Measurements from ENCODE around the gene PTTG2. TPM values are rescaled to one million over a fixed set of nuclear protein-coding genes. Genes with fewer than 3 reads are reported as not detected.
"Not testable (repeated sequence)": the region's sequence is repeated elsewhere in the genome, so short reads cannot be mapped to it uniquely, and the experiment has no call there.

PTTG2 gene
- total RNA-seq (2.0 TPM), polyA plus RNA-seq (not detected)

DNA sequence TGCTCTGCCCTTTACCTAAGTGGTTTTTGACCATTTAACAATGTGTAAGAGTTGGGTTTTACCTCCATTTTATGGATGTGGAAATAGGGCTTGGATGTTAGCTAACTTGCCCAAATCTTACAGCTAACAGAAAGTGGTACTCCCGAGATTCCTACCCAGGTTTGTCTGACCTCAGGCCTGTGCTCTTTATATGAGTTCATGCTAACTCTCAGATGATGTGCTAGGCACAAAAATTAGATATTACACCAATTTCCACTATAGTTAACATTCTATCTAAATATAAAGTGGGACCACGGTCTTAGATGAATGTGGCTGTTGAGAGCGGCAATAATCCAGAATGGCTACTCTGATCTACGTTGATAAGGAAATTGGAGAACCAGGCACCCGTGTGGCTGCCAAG, at the start of gene PTTG2:
Gene PTTG2, plus strand, starts transcription at position 301 of the 400 bp plus-strand sequence. Its CDS starts 37 bp downstream, at position 338.
- H3K4me3 ChIP-seq (ENCODE audit: low read depth, low read length): no peak within 1 kb of the TSS
- peaks cover 11% of the 10 kb centered on the region for H3K36me3 Mint-ChIP-seq
- H3K9me3 ChIP-seq (ENCODE audit: control insufficient read depth in 2 of 2, low read length in 2 of 2): no peaks in the 10 kb centered on the region
- H3K36me3 ChIP-seq (ENCODE audit: control insufficient read depth, insufficient read depth, low read length): no peaks in the 10 kb centered on the region
- peaks cover 3% of the 10 kb centered on the region for H3K4me1 ChIP-seq (ENCODE audit: control insufficient read depth, insufficient read depth, low read length, poor library complexity, severe bottlenecking)
- ATAC-seq (ENCODE audit: low read depth in 2 of 2) (no peak), DNase-seq (no peak)
- no peak within 1 kb of the TSS for H3K4me3 Mint-ChIP-seq
- no peaks in the 10 kb centered on the region for H3K27me3 ChIP-seq (ENCODE audit: control insufficient read depth, insufficient read depth, low read length)
- H3K4me1 Mint-ChIP-seq: peaks cover 3 to 14% (median 9%) of the 10 kb centered on the region in 4 donors
- H3K27ac Mint-ChIP-seq: no peak within 1 kb of the TSS
- H3K27ac ChIP-seq (ENCODE audit: insufficient read depth, low read length, poor library complexity, severe bottlenecking): no peak within 1 kb of the TSS
- H3K27me3 Mint-ChIP-seq: no peaks in the 10 kb centered on the region
- peaks cover 0 to 2% (median 0%) of the 10 kb centered on the region in 7 donors for H3K9me3 Mint-ChIP-seq

DNA sequence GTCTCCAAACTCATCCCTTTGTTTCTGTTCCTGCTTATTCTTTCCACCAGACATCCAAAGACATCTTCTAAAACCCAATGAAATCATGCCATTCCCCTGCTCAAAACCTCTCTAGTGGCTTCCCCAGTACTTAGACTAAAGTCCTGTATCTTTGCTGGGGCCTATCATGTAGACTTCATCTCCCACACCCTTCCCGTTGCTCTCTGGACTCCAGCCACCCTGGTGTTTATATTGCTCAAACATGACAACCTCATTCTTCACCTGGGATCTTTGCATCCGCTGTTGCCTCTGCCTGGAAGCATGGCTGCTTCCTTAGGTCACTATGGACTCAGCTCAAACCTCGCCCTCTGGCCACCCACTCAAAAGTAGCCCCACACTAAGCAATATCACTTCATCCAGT, 45.7 kb upstream of the PTTG2 start:
- H3K4me3 ChIP-seq (ENCODE audit: low read depth, low read length): no peak overlapping the region
- H3K27ac Mint-ChIP-seq: no peak overlapping the region
- peaks cover 16% of the 10 kb centered on the region for H3K36me3 Mint-ChIP-seq
- H3K9me3 ChIP-seq (ENCODE audit: control insufficient read depth in 2 of 2, low read length in 2 of 2): no peaks in the 10 kb centered on the region
- H3K4me3 Mint-ChIP-seq: no peak overlapping the region
- no peaks in the 10 kb centered on the region for H3K27me3 ChIP-seq (ENCODE audit: control insufficient read depth, insufficient read depth, low read length)
- DNase-seq: no peak
- no peaks in the 10 kb centered on the region for H3K27me3 Mint-ChIP-seq
- no peak for ATAC-seq (ENCODE audit: low read depth in 2 of 2)
- H3K27ac ChIP-seq (ENCODE audit: insufficient read depth, low read length, poor library complexity, severe bottlenecking): no peak overlapping the region
- H3K36me3 ChIP-seq (ENCODE audit: control insufficient read depth, insufficient read depth, low read length): peaks cover 8% of the 10 kb centered on the region
- no peaks in the 10 kb centered on the region for H3K4me1 ChIP-seq (ENCODE audit: control insufficient read depth, insufficient read depth, low read length, poor library complexity, severe bottlenecking)
- H3K4me1 Mint-ChIP-seq: peaks cover 4 to 29% (median 14%) of the 10 kb centered on the region in 4 donors
- H3K9me3 Mint-ChIP-seq: no peaks in the 10 kb centered on the region

DNA sequence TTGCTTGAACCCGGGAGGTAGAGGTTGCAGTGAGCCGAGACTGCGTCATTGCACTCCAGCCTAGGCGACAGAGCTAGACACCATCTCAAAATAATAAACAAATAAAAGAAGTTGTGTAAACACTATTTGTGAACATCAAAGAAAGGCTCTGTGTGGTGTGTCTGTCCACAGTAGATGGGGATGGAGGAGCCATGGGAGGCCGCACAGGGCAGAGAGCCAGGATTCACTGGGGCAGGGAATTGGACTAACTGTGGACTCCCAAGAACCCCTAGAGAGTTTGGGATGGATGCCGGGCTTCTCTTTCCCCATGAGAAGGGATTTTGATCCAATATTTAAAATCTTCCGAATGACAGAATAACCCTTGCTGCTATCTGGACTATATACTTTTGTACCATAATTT, 42.8 kb upstream of the PTTG2 start:
- H3K4me1 ChIP-seq (ENCODE audit: control insufficient read depth, insufficient read depth, low read length, poor library complexity, severe bottlenecking): no peaks in the 10 kb centered on the region
- H3K4me3 ChIP-seq (ENCODE audit: low read depth, low read length): no peak overlapping the region
- Mint-ChIP-seq H3K36me3 (peaks cover 27% of the 10 kb centered on the region), H3K4me1 (peaks cover 11 to 34% (median 20%) of the 10 kb centered on the region in 4 donors), H3K27ac (peak overlapping the region in 1 of 3 donors; percentile 16), H3K27me3 (no peaks in the 10 kb centered on the region), H3K4me3 (no peak overlapping the region), H3K9me3 (no peaks in the 10 kb centered on the region)
- H3K27me3 ChIP-seq (ENCODE audit: control insufficient read depth, insufficient read depth, low read length): no peaks in the 10 kb centered on the region
- peaks cover 8% of the 10 kb centered on the region for H3K36me3 ChIP-seq (ENCODE audit: control insufficient read depth, insufficient read depth, low read length)
- DNase-seq: no peak
- H3K27ac ChIP-seq (ENCODE audit: insufficient read depth, low read length, poor library complexity, severe bottlenecking): no peak overlapping the region
- ATAC-seq (ENCODE audit: low read depth in 2 of 2): no peak
- H3K9me3 ChIP-seq (ENCODE audit: control insufficient read depth in 2 of 2, low read length in 2 of 2): no peaks in the 10 kb centered on the region

DNA sequence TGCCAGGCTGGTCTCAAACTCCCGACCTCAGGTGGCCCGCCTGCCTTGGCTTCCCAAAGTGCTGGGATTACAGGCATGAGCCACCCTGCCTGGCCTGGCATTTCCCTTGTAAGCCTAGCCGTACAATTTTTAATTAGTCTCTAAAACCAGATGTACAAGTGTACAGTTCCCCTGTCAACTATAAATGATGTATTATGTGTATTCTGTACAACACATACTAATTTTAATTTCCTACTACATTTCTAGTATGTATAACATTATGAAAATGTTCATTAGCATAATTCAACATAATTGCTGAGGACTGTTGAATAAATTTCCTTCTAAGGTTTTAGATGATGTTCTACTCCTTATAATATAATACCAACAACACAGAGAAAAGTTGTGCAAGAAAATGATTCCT, 41.5 kb upstream of the PTTG2 start:
- no peak overlapping the region for H3K27ac ChIP-seq (ENCODE audit: insufficient read depth, low read length, poor library complexity, severe bottlenecking)
- Mint-ChIP-seq H3K4me3 (no peak overlapping the region), H3K36me3 (peaks cover 36% of the 10 kb centered on the region), H3K4me1 (peaks cover 11 to 31% (median 18%) of the 10 kb centered on the region in 4 donors), H3K9me3 (no peaks in the 10 kb centered on the region), H3K27me3 (no peaks in the 10 kb centered on the region), H3K27ac (no peak overlapping the region)
- no peaks in the 10 kb centered on the region for H3K4me1 ChIP-seq (ENCODE audit: control insufficient read depth, insufficient read depth, low read length, poor library complexity, severe bottlenecking)
- no peaks in the 10 kb centered on the region for H3K9me3 ChIP-seq (ENCODE audit: control insufficient read depth in 2 of 2, low read length in 2 of 2)
- H3K36me3 ChIP-seq (ENCODE audit: control insufficient read depth, insufficient read depth, low read length): peaks cover 8% of the 10 kb centered on the region
- no peak for DNase-seq
- H3K4me3 ChIP-seq (ENCODE audit: low read depth, low read length): no peak overlapping the region
- no peak for ATAC-seq (ENCODE audit: low read depth in 2 of 2)
- no peaks in the 10 kb centered on the region for H3K27me3 ChIP-seq (ENCODE audit: control insufficient read depth, insufficient read depth, low read length)

DNA sequence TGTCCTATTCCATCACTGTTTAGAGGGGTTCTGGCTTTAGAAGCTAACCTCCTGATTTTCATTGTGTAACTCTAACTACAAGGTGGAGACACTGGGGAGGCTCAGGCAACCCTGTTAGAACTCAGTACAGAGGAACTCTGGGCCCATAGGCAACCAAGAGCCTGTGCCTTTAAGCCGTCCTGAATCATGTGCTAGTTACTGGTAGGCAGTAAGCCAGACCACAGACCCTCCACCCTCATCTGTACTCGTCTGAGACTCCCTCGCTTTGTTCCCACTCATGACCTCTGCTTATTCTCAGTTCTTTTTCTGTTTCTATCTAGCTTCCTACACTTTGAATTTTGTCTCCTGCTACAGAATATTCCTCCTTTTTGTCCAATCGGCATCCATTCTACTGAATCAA, 37.9 kb upstream of the PTTG2 start:
- Histone ChIP-seq H3K4me1 (ENCODE audit: control insufficient read depth, insufficient read depth, low read length, poor library complexity, severe bottlenecking) (no peaks in the 10 kb centered on the region), H3K27me3 (ENCODE audit: control insufficient read depth, insufficient read depth, low read length) (no peaks in the 10 kb centered on the region), H3K4me3 (ENCODE audit: low read depth, low read length) (no peak overlapping the region), H3K27ac (ENCODE audit: insufficient read depth, low read length, poor library complexity, severe bottlenecking) (no peak overlapping the region), H3K9me3 (ENCODE audit: control insufficient read depth in 2 of 2, low read length in 2 of 2) (no peaks in the 10 kb centered on the region), H3K36me3 (ENCODE audit: control insufficient read depth, insufficient read depth, low read length) (peaks cover 6% of the 10 kb centered on the region)
- no peak overlapping the region for H3K4me3 Mint-ChIP-seq
- H3K27ac Mint-ChIP-seq: no peak overlapping the region
- DNase-seq (no peak), ATAC-seq (ENCODE audit: low read depth in 2 of 2) (no peak)
- H3K36me3 Mint-ChIP-seq: peaks cover 38% of the 10 kb centered on the region
- H3K4me1 Mint-ChIP-seq: peaks cover 13 to 28% (median 19%) of the 10 kb centered on the region in 4 donors
- no peaks in the 10 kb centered on the region for H3K27me3 Mint-ChIP-seq
- H3K9me3 Mint-ChIP-seq: peaks cover 0 to 2% (median 0%) of the 10 kb centered on the region in 7 donors

DNA sequence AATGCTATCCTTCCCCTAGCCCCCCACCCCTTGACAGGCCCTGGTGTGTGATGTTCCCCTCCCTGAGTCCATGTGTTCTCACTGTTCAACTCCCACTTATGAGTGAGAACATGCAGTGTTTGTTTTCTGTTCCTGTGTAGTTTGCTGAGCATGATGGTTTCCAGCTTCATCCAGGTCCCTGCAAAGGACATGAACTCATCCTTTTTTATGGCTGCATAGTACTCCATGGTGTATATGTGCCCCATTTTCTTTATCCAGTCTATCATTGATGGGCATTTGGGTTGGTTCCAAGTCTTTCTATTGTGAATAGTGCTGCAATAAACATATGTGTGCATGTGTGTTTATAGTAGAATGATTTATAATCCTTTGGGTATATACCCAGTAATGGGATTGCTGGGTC, 37.1 kb upstream of the PTTG2 start:
- not testable (repeated sequence) for H3K27ac Mint-ChIP-seq; H3K4me3 ChIP-seq (ENCODE audit: low read depth, low read length); H3K4me1 ChIP-seq (ENCODE audit: control insufficient read depth, insufficient read depth, low read length, poor library complexity, severe bottlenecking); H3K9me3 Mint-ChIP-seq; H3K9me3 ChIP-seq (ENCODE audit: control insufficient read depth in 2 of 2, low read length in 2 of 2); H3K27ac ChIP-seq (ENCODE audit: insufficient read depth, low read length, poor library complexity, severe bottlenecking); H3K4me3 Mint-ChIP-seq; H3K27me3 ChIP-seq (ENCODE audit: control insufficient read depth, insufficient read depth, low read length); DNase-seq; H3K36me3 ChIP-seq (ENCODE audit: control insufficient read depth, insufficient read depth, low read length); H3K27me3 Mint-ChIP-seq; ATAC-seq (ENCODE audit: low read depth in 2 of 2)
- peaks cover 16 to 32% (median 22%) of the 10 kb centered on the region in 4 donors for H3K4me1 Mint-ChIP-seq
- peaks cover 38% of the 10 kb centered on the region for H3K36me3 Mint-ChIP-seq

DNA sequence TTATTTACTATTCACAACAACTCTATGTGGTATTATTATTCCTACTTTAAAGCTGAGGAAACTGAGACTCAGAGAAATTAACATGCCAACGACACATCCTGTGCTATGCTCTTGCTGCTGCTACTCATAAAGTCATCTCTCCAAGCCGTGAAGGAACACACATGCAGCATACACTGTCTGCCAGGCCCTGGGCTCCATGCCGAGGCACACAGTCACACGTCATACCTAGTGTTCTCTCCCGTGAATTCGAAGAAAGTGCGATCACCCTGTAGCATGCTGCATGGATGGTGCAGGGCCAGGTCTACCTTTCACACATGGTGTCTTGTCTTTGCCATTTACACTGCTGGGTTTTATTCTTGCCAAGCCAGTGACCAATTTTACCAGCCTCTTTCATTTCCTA, 35.3 kb upstream of the PTTG2 start:
- Mint-ChIP-seq H3K27me3 (no peaks in the 10 kb centered on the region), H3K36me3 (peaks cover 43% of the 10 kb centered on the region), H3K4me1 (peaks cover 31 to 47% (median 40%) of the 10 kb centered on the region in 4 donors), H3K27ac (no peak overlapping the region), H3K9me3 (peaks cover 0 to 2% (median 0%) of the 10 kb centered on the region in 7 donors), H3K4me3 (no peak overlapping the region)
- no peak overlapping the region for H3K4me3 ChIP-seq (ENCODE audit: low read depth, low read length)
- DNase-seq (no peak), ATAC-seq (ENCODE audit: low read depth in 2 of 2) (no peak)
- peaks cover 11% of the 10 kb centered on the region for H3K4me1 ChIP-seq (ENCODE audit: control insufficient read depth, insufficient read depth, low read length, poor library complexity, severe bottlenecking)
- no peak overlapping the region for H3K27ac ChIP-seq (ENCODE audit: insufficient read depth, low read length, poor library complexity, severe bottlenecking)
- H3K9me3 ChIP-seq (ENCODE audit: control insufficient read depth in 2 of 2, low read length in 2 of 2): no peaks in the 10 kb centered on the region
- H3K27me3 ChIP-seq (ENCODE audit: control insufficient read depth, insufficient read depth, low read length): no peaks in the 10 kb centered on the region
- peaks cover 6% of the 10 kb centered on the region for H3K36me3 ChIP-seq (ENCODE audit: control insufficient read depth, insufficient read depth, low read length)

DNA sequence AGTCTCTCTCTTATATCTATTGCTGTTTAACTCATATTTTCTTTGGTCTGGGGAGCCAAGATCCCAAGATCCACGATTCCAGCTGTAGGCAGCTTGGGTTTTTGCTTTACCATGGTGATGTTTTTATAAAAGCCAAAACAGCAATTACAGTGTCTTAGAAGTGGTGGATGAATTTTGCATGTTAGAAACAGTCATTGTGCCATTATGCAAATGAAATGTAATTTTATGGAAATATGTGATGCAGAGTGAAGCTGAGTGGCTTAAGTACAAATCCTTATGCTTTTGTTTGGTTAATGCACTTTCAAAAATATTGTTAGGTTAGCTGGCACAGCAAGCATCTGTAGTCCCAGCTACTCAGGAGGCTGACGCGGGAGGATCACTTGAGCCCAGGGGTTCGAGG, 32.8 kb upstream of the PTTG2 start:
- DNase-seq (no peak), ATAC-seq (ENCODE audit: low read depth in 2 of 2) (no peak)
- no peak overlapping the region for H3K27ac ChIP-seq (ENCODE audit: insufficient read depth, low read length, poor library complexity, severe bottlenecking)
- H3K27ac Mint-ChIP-seq: no peak overlapping the region
- peaks cover 0 to 2% (median 0%) of the 10 kb centered on the region in 7 donors for H3K9me3 Mint-ChIP-seq
- no peak overlapping the region for H3K4me3 ChIP-seq (ENCODE audit: low read depth, low read length)
- peaks cover 24 to 34% (median 28%) of the 10 kb centered on the region in 4 donors for H3K4me1 Mint-ChIP-seq
- peaks cover 11% of the 10 kb centered on the region for H3K4me1 ChIP-seq (ENCODE audit: control insufficient read depth, insufficient read depth, low read length, poor library complexity, severe bottlenecking)
- H3K36me3 Mint-ChIP-seq: peaks cover 38% of the 10 kb centered on the region
- H3K27me3 ChIP-seq (ENCODE audit: control insufficient read depth, insufficient read depth, low read length): no peaks in the 10 kb centered on the region
- H3K4me3 Mint-ChIP-seq: no peak overlapping the region
- no peaks in the 10 kb centered on the region for H3K9me3 ChIP-seq (ENCODE audit: control insufficient read depth in 2 of 2, low read length in 2 of 2)
- H3K27me3 Mint-ChIP-seq: no peaks in the 10 kb centered on the region
- peaks cover 6% of the 10 kb centered on the region for H3K36me3 ChIP-seq (ENCODE audit: control insufficient read depth, insufficient read depth, low read length)
